IPS DF 4.7 (cell line): Measurements from ENCODE around the gene NOTCH4.

Experiments used
- DNase-seq: peaks from one replicate; pipeline ENCODE4 v3.0.0-alpha.2; 2013; ENCODE audit warnings: low spot score; ENCODE audit errors: extremely low read depth

NOTCH4 gene

DNA sequence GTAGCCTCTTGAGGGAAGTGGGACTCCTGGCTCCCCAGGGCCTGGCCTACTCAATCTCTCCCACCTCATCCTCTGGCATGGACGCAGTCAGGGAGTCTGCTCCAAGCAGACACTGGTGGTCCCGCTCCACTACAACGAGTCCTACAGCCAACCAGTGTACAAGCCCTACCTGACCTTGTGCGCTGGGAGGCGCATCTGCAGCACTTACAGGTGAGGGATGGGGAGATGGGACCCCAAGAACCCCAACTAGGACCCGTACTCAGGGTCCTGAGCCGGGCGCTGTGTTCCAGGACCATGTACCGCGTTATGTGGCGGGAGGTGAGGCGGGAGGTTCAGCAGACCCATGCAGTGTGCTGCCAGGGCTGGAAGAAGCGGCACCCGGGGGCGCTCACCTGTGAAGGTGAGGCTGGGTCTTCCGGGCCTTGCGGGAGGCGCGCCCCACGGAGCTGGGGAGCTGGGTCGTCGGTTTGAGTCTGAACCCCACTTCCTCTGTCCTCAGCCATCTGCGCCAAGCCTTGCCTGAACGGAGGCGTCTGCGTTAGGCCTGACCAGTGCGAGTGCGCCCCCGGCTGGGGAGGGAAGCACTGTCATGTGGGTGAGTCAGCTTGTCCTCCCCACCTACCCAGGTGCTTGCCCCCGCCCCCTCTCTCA is 57.3 kb downstream of the NOTCH4 start:
- no peak for DNase-seq

DNA sequence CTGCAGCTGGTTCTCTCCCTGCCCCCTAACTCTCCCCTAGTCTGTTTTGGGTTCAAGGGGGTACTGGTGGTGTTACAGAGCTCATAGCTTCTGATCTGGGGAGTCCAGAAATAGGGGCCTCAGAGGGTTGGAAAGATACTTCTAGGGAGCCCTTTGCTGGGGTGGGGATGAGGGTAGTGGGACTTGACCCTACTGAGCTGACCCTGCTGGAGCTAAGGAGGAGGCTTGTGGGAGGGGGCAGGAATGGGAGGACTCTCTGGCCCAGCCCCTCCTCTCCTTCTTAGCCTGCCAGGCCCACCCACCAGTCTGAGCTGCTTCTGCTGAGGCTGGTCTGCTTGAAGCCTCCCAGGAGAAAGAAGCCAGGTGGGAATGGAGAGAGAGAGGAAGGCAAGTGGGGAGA is 59.6 kb downstream of the NOTCH4 start, which contains the start of gene EGFL8:
Gene EGFL8 (plus strand): TSS at position 301 of the 400 bp plus-strand sequence. CDS start 1,571 bp downstream, outside the sequence.
- DNase-seq: no peak

DNA sequence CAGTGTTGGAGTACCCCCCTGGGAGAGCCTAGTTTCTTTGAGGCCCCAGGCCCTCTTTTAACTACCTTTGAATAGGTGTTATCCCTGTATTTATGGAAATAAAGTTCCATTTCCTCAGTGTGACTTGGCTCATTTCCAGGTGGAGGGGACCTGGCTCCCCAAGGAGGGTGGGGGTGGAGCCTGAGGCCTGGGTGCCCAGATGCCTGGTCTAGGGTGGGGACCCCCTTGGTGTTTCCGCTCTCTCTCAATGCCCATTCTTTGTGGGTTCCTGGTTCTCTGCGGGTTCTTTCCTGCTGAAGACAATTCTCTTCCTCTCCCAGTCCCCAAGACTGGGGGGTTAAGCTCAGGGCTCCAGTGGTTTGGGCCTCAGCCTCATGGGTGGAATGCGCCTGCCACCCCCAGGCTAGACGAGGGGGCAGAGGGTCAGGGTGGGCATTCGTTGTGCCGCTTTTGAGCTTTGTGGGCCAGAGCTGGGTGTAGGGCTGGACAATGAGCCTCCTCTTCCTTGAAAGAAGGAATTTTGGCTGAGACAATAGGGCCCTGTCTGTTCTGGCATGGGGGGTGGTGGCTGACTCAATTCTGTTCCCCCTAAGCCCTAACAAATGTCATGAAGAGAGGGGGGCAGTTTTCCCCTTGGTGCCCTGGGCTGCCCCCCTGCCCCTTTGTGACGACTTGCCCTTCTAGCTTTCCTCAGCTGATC is 60.2 kb downstream of the NOTCH4 start:
- DNase-seq: no peak

DNA sequence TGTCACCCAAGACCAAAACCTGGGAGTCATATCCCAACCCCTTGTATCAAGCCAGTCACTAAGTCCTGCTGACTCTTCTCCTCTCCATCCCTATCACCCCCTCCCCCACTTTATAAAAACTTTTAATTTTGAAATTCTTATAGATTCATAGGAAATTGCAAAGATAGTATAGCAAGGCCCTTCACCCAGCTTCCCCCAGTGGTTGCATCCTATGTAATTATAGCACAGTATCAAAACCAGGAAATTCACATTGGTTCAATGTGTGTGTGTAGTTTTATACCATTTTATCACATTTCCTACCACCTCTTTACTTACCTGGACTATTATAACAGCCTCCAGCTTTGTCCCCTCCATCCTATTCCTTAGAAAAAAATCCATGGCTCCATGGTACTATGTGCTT is 65.8 kb downstream of the NOTCH4 start:
- DNase-seq: no peak

DNA sequence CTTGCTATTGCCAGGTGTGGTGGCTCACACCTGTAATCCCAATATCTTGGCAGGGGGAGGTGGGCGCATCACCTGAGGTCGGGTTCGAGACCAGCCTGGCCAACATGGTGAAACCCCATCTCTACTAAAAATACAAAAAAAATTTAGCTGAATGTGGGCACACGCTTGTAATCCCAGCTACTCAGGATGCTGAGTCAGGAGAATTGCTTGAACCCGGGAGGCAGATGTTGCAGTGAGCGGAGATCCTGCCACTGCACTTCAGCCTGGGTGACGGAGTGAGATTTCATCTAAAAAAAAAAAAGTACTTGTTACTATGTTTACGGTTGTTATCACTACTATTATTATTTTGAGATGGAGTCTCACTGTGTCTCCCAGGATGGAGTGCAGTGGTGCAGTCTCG is 67.0 kb downstream of the NOTCH4 start:
- no peak for DNase-seq

DNA sequence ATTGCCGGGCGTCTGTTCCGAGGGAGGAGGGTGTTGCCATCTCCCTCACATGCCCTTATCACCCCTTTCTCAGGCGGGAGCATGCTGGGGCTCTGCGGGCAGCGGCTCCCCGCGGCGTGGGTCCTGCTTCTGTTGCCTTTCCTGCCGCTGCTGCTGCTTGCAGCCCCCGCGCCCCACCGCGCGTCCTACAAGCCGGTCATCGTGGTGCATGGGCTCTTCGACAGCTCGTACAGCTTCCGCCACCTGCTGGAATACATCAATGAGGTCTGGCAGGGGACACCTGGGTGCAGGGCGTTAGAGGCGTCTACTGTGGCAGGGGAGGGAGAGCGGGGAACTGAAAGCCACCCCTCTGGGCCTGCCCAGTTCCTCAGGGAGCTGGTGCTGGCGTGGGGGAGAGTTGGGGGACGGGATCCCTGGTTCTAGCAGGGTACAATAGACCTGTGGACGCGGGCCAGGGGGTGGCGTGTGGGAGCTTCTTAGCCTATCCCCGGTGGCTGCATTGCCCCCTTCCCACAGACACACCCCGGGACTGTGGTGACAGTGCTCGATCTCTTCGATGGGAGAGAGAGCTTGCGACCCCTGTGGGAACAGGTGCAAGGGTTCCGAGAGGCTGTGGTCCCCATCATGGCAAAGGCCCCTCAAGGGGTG is 69.2 kb downstream of the NOTCH4 start:
- no peak for DNase-seq

DNA sequence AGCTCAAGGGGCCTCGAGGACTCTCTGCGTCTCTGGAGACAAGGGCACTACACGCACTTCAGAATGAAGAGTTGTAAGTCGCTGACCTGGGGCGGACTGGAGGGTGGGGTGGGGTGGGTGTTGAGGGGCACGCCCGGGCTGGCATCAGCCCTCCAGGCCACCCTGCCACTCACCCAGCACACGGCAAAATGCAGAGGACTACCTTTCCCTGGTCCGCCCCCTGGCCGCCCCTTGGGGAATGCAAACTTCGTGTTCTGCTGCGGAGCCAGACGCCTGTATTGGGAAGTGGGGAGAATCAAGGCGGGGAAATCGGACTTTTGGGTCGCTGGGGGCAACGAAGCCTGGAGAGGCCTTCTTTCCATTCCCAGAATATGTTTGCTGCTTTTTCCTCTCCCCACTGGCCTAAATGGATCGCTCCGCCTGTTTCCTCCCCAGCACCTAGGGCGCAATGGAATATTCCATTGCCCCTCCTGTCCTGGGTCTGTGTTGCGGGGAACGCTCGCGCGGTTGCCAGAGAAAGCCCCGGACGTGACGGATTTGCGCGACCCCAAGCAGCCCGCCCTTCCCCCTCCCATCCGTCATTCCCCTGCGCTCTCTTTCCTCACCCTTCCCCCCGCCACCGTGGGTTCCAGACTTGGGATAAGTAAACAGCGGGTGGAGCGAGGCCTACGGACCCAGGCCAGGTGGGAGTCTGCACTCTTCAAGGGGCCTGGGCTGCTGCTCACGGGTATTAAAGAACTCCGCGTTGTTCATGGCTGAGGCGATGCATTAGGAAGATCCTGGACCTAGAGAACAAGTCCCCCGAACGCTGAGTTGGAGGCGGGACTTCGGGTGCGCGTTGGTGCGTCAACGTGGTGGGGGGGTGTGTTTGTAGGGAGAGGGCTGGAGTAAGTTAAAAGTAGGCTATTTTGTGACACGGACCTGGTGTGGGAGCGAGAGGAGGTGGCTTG is 70.0 kb downstream of the NOTCH4 start, which contains the start of gene PPT2:
Gene PPT2 (plus strand): TSS at position 578 of the 950 bp plus-strand sequence. CDS start 454 bp downstream, outside the sequence.
- DNase-seq: no peak

DNA sequence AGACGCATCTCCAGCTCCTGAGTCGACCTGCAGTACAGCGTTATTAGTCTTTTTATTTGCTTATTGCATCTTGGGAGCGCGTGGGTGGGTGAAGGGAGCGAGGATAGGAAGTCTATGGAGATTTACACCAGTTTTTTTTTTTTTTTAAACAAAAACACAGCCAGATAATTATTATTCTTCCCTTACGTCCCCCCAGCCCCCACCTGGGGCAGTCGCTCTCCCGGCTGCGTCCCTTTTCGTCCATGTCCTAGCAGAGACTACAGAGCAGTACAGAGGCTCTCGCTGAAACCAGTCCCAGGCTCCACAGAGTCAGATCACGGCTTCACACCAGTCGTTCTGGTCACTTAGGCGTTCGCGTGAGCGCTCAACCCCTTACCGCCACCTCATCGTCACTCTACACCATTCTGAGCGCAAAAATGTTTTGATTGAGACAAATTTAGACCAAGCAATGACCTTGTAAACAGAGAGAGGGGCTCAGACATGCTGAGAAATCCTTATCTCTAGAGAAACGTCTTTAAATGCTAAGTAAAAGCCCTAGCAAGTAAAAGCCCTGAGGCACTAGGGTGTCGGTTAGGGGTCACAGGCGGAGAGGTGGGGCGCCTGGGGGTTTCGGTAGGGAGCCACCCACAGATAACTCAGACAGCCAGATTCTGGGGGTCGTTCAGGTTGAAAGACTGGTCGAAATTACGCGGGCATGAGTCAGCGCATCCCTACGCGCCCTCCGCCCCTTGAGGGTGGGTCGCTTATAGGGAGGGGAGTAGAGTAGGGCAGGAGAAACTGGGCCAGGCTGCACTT is 70.9 kb downstream of the NOTCH4 start:
- DNase-seq: no peak

DNA sequence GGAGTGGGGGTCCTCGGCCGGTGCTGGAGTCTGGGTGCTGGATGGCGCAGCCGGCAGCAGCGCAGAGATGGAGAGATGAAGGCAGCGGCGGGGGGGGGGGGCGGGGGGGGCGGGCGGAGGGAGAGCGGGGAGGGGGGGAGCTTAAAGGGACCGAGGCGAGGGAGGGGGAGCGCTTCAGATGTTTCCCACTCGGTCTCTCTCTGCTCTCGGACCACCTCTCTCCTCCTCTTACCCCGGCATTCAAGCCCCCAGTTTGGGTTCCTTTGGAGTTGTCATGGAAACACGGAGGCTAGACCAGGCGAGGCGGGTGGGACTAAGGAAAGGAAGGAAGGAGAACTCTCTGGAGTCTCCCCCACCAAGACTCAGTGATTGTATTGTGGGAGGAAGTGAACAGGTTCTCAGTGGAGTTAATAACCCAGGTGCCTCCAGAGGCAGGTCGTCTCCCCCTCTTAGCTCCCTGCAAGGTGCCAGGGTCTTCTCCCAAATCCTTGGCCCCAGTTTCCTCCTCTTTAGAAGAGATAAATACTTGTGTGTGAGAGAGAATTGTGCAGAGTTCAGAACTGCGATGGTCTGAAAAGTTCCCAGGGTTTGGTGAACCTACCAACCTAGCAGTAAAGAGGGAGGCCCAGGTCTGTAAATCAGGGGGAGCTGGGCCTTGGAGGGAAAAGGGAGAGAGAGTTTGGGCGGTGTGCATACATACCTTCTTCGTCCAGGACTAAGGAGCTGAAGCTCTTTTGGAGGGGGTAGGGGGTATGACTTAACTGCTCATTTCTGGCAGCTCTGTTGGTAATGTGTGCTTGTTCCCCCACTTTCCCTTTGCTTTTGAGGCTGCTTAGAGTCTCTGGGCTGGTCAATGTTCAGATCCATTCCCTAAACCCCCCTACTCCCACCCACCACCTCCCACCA is 71.8 kb downstream of the NOTCH4 start, which contains the start of gene PRRT1:
Gene PRRT1 (minus strand): TSS at position 77 of the 906 bp plus-strand sequence. CDS start 112 bp downstream, outside the sequence.
- no peak for DNase-seq

DNA sequence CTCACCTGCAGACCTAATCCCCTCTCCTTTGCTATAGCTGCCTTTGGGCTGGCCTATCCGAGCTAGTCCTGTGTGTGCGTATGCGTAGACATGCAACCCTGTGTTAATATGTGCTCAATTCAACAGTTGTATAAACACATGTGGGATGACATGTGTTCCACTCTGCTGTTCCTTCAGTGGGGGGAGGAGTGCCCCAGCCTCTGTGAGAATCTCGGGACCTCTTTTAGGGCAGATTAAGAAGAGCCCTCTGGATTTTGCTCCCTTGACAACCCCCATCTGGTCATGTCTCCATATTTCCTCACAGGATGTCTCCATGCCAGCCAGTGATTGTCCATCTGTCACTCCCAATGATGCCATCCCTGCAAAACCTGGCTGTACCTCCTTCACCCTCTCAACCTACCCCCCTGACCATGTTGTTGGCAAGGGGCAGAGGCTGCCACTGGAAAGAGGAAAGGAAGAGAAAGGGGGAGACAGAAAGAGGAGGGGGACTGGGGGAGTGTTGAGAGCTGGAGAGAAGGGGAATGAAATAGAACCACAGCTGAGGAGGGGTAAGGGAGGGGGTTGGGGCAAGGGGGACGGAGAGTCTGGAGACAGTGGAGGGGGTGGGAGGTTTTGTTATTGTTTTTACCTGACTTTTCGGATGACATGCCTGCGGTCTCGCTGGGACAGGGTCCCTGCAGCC is 72.5 kb downstream of the NOTCH4 start:
- DNase-seq: no peak

DNA sequence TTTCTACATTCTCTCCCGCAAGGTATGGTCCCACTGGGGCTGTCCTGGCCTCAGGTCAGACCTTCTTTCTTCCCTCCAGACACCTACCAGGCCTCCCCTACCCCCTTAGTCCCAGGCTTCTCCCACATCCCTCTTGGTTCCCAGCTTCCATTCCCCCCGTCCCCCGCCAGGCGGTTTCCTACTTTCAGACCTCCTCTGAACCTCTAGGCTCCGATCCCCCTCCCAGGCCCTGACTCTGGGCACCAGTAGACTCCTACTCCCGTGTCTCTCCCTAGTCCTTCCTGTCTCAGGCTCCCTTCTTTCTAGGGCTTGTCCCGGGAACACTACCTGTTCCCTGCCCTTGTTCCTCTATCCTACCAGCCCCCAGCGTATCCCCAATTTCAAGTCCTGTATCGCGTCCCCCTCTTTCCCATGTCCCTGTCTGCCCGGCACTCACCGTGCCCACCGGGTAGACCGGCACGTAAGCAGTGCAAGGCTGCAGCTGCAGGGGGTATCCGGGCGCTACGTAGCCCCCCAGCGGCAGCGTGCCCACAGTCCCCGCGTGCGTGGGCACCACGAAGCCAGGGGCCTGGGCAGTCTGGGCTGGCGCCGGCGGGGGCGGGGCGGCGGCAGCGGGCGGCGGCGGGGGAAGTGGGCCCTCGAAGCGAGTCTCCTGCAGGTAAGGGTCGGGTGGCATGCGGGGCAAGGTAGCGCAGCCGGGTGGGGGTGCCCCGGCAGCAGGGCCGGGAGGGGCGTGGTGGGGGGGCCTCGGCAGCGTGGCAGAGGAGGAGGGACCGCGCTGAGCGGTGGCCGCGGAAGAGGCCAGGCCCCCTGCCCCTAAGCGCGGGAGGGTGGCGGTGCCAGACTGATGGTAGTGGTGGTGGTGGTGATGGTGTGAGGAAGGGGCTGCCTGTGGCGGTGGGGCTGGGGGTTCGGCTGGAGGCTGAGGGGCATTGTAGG is 73.7 kb downstream of the NOTCH4 start:
- no peak for DNase-seq

DNA sequence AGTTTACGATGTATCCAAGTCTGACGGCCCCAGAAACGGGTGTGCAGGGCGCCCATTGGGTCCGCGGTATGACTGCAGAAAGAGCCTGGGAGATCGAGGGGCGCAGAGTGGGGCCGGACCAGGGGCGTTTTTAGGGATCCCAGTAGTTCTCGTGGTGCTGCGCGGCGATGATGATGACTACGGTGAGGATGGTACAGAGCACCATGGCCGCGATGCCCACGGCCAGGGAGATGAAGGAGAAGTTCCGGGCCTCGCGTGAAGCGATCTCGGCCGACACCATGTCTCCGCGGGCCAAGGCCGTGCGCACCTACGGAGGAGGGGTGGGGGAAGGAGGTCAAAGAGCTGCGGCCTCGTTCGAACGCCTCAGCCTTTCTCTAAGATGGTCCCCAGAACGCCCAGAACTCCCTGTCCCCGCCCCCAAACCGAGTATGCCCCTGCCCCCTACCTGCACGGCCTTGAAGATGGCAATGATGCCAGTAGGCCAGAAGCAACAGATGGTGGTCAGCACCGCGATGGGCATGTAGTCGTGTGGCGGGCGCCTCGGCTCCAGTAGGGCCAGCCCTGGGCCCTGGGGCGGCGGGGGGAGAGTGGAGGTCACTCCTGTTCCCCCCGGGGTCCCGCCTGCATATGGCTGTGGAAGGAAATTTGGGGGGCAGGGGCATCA is 74.6 kb downstream of the NOTCH4 start:
- DNase-seq: no peak

DNA sequence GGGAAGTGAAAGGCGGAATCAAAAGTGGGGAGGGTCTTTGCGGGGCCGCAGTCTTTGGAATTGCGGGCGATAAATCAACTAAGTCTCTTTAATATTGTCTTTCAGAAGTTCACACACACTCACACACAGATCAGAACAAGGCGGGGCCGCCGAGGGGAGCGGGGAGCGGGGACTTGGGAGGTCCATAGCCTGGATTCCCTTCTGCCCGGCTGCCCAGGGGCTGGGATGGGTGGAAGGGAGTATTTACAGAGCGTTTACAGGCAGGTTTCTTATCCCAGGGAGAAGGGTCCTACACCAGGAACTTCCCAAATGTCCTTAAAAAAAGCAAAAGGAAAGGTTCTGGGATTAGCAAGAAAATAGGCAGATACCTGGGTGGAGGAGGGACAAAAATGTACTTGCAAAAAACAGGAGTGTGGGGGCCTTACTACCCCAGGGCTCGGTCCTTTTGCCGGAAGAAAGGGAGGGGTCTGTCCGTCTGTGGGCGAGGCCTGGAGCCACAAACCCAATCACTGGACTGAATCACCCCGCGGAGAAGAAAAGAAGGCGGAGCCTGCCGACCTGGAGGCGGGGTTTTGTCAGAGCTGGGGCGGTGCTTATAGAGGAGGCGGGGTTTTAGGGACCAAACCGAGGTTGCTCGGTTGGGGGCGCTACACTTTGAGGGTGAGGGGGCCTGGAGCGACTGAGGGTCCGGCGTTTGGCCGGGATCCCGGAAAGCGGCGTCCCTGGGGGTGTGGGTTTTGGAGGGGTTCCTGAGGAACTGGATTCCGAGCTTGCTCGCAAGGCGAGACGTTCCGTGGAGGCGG is 75.4 kb downstream of the NOTCH4 start:
- DNase-seq: no peak

DNA sequence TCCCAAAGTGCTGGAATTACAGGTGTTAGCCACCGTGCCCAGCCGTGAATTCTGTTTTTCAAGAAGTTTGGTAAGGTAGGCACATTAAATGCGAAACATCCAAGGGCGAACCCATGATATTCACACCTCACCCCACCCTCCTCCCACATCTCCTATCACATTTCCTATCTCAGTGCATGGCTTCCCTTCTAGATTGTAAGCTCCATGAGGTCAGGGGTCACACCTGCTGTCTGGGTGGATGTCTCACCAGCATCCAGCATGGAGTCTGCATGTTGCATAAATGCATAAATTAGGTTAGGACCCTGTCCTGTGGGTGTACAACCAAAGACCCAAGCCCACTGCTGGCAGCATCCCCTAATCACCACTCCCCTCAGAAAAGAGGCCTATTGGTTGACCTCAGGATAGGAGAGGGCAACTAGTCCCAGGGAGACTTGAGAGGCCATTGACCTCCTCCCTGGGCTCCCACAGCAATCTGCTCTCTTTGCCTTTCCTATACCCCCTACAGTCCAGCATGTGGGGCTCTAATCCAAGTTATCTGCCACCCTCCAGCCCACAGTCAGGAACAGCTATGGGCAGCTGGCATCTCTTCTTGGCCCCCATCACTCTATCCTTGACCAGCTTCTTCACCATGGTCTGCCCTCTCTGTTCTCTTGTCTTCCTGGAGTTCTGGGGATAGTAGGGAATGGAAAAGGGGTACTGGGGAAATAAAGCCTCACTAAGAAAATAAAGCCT is 76.3 kb downstream of the NOTCH4 start:
- DNase-seq: no peak

DNA sequence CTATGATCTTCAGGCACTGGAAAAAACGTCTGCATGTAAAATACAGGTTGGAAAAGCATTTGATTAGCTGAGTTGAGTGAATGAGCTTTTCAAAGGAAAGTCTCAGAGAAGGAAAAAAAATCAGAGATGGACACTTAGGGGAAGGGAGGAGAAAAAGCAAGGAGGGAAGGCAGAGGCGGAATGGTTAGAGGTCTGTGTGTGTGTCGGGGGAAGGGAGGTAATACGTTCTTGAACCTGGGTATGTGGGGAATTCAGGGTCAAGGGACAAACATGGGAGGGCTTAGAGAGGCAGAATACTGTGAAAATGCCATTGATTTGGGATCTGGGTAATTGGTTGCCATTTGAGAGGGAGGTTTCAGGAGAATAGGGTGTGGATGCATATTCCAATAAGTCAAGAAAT is 77.2 kb downstream of the NOTCH4 start:
- DNase-seq: no peak

DNA sequence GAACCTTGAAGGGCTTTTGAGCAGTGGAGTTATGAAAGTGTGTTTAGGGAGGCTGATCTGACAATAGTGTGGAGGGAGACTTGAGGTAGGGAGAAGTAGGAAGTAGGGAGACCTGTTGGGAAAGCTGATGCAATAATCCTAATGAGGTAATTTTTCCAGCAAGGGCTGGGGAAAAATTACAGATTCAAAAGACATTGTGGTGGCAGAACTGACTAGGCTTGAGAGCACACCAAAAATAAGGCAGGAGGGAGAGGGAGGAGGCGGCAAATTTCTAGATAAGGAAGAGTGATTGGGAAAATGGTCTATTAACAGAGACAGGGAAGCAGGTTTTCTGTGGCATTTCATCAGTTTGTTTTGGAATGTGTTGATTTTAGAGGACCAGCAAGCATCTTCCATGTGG is 77.6 kb downstream of the NOTCH4 start:
- DNase-seq: no peak
